Bladder microvascular endothelial cell (primary cell): ENCODE results near the gene F7. TPM values are rescaled to one million over a fixed set of nuclear protein-coding genes. Genes with fewer than 3 reads are reported as not detected.

Experiments used
- total RNA-seq: library from RNA; depleted of rRNA; stranded (reverse); fragments of >200 nt; gene quantifications from 2 replicates; pipeline ENCODE4 v1.2.3, GENCODE V29; 2014

F7 gene
- not detected in 2 replicates for total RNA-seq

GRCh38 chr13:113105032-113105920, at the start of gene F7:
Gene F7, plus strand, starts transcription at chr13:113105791. Its CDS starts 51 bp downstream, at chr13:113105842.

DNA sequence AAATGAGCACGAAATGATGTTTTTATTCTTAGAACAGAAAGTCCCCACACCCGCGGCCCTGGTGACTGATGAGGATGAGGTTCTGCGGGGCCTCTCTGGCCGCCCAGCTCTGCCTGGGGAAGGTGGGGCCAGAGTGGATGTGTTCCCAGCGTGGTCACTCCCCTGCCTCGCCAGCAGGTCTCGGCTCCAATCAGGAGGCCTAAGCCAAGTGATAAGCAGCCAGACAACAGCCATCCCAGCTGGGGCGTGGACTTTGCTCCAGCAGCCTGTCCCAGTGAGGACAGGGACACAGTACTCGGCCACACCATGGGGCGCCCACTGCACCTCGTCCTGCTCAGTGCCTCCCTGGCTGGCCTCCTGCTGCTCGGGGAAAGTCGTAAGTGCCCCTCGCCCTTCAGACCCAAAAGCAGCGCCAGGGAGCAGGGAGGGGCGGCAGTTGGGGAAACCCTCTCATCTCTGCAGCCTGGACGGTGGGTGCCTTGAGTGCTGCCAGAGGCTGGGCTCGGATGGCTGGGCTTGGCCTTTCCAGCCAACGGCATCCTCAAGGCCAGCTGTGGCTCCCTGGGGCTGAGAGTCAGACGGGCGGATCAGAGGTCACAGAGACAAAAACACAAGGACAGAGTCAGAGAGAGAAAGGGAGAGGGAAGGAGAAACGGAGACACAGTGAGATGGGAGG, 17.1 kb downstream of the F7 start, which contains the start of gene F10:
Gene F10, plus strand, starts transcription at position 250 of the 676 bp plus-strand sequence. Its CDS starts 57 bp downstream, at position 307.

GRCh38 chr13:113157929-113158747, 52.5 kb downstream of the F7 start, which contains the start of gene PROZ:
Gene PROZ, plus strand, starts transcription at chr13:113158648. Its CDS starts 13 bp downstream, at chr13:113158661.

Other genes starting within 250 kb of the F7 start
- 11.9 and 39.2 TPM in 2 replicates for gene MCF2L, start 136.6 kb upstream of the F7 start, total RNA-seq
- gene F10, start 17.0 kb downstream of the F7 start, total RNA-seq, result 0.13 TPM in 1 of 2 replicates, not detected in the other
- gene PROZ, start 52.9 kb downstream of the F7 start, total RNA-seq, result not detected in 2 replicates
- 34.6 and 89.1 TPM in 2 replicates for gene PCID2, start 102.9 kb downstream of the F7 start, total RNA-seq
- gene CUL4A, start 103.8 kb downstream of the F7 start, total RNA-seq, result 77.9 and 128 TPM in 2 replicates
- gene LAMP1, start 191.4 kb downstream of the F7 start, total RNA-seq, result 171 and 269 TPM in 2 replicates